Measurements from ENCODE around the gene RAB6B. TPM values are rescaled to one million over a fixed set of nuclear protein-coding genes. Genes with fewer than 3 reads are reported as not detected.

Gene RAB6B
- total and polyA plus RNA-seq, 4 experiments from 2014 or later: 0.34 to 1.8 (median 0.46) TPM

DNA sequence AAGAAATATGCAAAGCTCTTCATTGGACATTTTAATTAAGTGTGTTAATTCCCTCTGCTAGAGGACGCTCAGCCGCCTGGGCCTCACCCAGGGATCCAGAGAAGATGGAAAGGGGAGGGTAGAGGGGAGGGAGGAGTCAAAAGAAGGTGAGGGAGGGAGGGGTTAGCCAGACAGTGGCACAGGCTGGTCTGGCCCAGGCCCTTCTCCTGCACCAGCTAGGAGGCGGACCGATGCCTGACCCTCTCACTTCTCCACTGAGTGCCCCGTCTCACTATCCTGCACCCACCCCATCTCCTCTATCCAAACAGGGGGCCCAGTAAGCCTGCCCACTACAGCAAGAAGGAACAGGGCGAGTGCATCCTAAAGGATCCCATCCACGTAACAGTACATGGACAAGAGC, 22.9 kb downstream of the RAB6B start:
- ChIA-PET CTCF (ENCODE audit: partially characterized antibody) (no interaction called here), POLR2A (ENCODE audit: partially characterized antibody) (no interaction called here)
- Histone ChIP-seq H3K36me3 (ENCODE audit: insufficient read depth, low read length) (no peaks in the 10 kb centered on the region), H3K9me3 (ENCODE audit: control insufficient read depth in 1 of 2, low read length in 2 of 2) (no peaks in the 10 kb centered on the region), H3K27ac (ENCODE audit: low read depth, low read length) (no peak overlapping the region), H3K27me3 (ENCODE audit: insufficient read depth, low read length) (no peaks in the 10 kb centered on the region), H3K4me1 (ENCODE audit: insufficient read depth, low read length) (no peaks in the 10 kb centered on the region), H3K4me3 (ENCODE audit: low read length in 2 of 2) (no peak overlapping the region)
- Mint-ChIP-seq H3K36me3 (no peaks in the 10 kb centered on the region), H3K4me3 (no peak overlapping the region), H3K9me3 (peaks cover 0 to 14% (median 1%) of the 10 kb centered on the region in 8 donors), H3K27ac (peak overlapping the region in 1 of 7 donors; percentile 51), H3K27me3 (peaks cover 7 to 17% of the 10 kb centered on the region in 2 donors), H3K4me1 (no peaks in the 10 kb centered on the region)
- intact Hi-C loops (cut with micrococcal nuclease): no loop called here
- DNase-seq: no peak

DNA sequence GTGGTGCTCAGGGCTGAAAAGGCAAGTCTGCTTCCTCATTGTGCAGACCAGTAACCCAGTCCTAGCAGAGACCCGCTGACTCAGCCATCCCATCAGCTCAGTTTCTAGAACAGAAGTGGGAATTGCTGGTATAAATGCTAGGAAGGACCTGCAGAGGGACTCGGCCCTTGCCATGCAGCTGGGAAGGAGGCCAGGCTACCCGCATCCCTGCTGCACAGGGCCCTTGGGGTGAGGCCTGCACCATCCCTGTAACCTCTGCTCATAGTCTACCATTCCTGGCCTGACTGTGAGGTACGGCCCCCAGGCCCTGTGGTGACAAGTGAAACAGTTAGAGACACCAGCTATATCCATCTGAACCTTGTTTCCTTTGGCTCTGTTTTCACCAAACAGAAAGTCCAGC, 23.5 kb downstream of the RAB6B start:
- Mint-ChIP-seq H3K27me3 (peaks cover 7 to 17% of the 10 kb centered on the region in 2 donors), H3K36me3 (no peaks in the 10 kb centered on the region), H3K4me3 (no peak overlapping the region), H3K9me3 (peaks cover 0 to 9% (median 0%) of the 10 kb centered on the region in 8 donors), H3K4me1 (no peaks in the 10 kb centered on the region), H3K27ac (no peak overlapping the region)
- ChIA-PET POLR2A (ENCODE audit: partially characterized antibody) (no interaction called here), CTCF (ENCODE audit: partially characterized antibody) (no interaction called here)
- H3K4me1 ChIP-seq (ENCODE audit: insufficient read depth, low read length): no peaks in the 10 kb centered on the region
- no peak for DNase-seq
- intact Hi-C loops (cut with micrococcal nuclease): no loop called here
- no peaks in the 10 kb centered on the region for H3K9me3 ChIP-seq (ENCODE audit: control insufficient read depth in 1 of 2, low read length in 2 of 2)
- H3K4me3 ChIP-seq (ENCODE audit: low read length in 2 of 2): no peak overlapping the region
- H3K36me3 ChIP-seq (ENCODE audit: insufficient read depth, low read length): no peaks in the 10 kb centered on the region
- no peak overlapping the region for H3K27ac ChIP-seq (ENCODE audit: low read depth, low read length)
- H3K27me3 ChIP-seq (ENCODE audit: insufficient read depth, low read length): no peaks in the 10 kb centered on the region

DNA sequence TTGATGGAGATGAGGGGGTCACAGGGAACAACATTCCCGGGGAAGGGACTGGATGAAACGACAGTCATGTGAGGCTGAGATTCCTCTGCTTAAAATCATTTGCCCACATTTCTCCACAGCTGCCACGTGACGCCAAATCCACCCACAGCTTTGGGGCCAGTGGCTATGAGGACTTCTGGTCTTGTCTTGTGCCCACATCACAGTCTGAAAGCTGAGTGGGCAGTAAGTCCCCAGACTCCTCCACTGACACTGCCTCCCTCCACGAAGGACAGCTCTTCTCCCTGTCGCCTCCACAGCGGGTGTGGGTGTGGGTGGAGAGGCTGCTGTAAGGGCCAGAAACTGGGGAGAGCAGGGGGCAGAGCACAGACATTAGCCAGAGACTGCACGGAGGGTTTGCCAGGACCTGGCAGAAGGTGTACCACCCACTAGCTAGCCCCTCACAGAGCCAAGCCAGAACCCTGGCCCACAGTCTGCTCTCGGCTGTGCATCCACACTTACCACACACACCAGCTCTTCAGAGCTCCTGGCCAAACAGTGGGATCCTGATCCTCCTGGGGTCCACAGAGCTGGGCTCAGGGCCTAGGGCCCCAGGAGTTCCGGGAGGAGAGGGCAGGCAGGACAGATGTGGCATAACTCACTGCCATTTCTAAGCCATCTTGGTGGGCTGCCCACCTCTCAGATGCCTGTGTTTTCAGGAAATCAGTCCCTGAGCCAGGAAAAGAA, 24.2 kb downstream of the RAB6B start:
- CTCF ChIA-PET (ENCODE audit: partially characterized antibody): no interaction called here

DNA sequence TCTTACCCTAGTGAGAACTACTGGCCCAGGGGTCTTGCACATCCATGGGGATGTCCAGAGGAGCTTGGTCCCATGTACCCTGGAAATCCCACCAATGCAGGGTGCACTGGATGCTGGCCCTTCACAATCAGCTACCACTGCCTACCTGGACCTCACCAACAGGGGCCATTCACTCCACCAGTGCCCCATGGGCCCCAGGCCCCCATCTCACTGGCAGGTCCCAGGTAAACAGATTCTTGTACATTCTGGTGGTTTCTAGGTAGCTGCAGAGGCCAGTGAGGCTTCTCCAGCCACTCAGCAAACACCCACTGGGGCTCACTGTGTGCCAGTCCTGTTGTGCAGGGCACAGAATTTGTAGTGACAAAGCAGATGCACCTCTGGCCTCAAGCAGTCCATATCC, 24.9 kb downstream of the RAB6B start:
- DNase-seq: no peak
- H3K27me3 ChIP-seq (ENCODE audit: insufficient read depth, low read length): no peaks in the 10 kb centered on the region
- intact Hi-C loops (cut with micrococcal nuclease): no loop called here
- H3K4me1 ChIP-seq (ENCODE audit: insufficient read depth, low read length): no peaks in the 10 kb centered on the region
- H3K4me3 Mint-ChIP-seq: no peak overlapping the region
- H3K36me3 Mint-ChIP-seq: no peaks in the 10 kb centered on the region
- H3K9me3 ChIP-seq (ENCODE audit: control insufficient read depth in 1 of 2, low read length in 2 of 2): no peaks in the 10 kb centered on the region
- no peaks in the 10 kb centered on the region for H3K36me3 ChIP-seq (ENCODE audit: insufficient read depth, low read length)
- H3K27ac ChIP-seq (ENCODE audit: low read depth, low read length): no peak overlapping the region
- CTCF ChIA-PET (ENCODE audit: partially characterized antibody): no interaction called here
- H3K9me3 Mint-ChIP-seq: no peaks in the 10 kb centered on the region
- no peak overlapping the region for H3K4me3 ChIP-seq (ENCODE audit: low read length in 2 of 2)
- POLR2A ChIA-PET (ENCODE audit: partially characterized antibody): no interaction called here
- peaks cover 9 to 13% of the 10 kb centered on the region in 2 donors for H3K27me3 Mint-ChIP-seq
- H3K27ac Mint-ChIP-seq: no peak overlapping the region
- no peaks in the 10 kb centered on the region for H3K4me1 Mint-ChIP-seq

More for the DNA sequence above, 24.2 kb downstream of the RAB6B start:
- Histone ChIP-seq H3K9me3 (ENCODE audit: control insufficient read depth in 1 of 2, low read length in 2 of 2) (no peaks in the 10 kb centered on the region), H3K4me3 (ENCODE audit: low read length in 2 of 2) (no peak overlapping the region), H3K36me3 (ENCODE audit: insufficient read depth, low read length) (no peaks in the 10 kb centered on the region), H3K27ac (ENCODE audit: low read depth, low read length) (no peak overlapping the region), H3K27me3 (ENCODE audit: insufficient read depth, low read length) (no peaks in the 10 kb centered on the region), H3K4me1 (ENCODE audit: insufficient read depth, low read length) (no peaks in the 10 kb centered on the region)
- POLR2A ChIA-PET (ENCODE audit: partially characterized antibody): no interaction called here
- intact Hi-C loops (cut with micrococcal nuclease): no loop called here
- no peak for DNase-seq
- H3K36me3 Mint-ChIP-seq: no peaks in the 10 kb centered on the region
- H3K27ac Mint-ChIP-seq: no peak overlapping the region
- H3K27me3 Mint-ChIP-seq: peaks cover 7 to 13% of the 10 kb centered on the region in 2 donors
- no peak overlapping the region for H3K4me3 Mint-ChIP-seq
- no peaks in the 10 kb centered on the region for H3K4me1 Mint-ChIP-seq
- H3K9me3 Mint-ChIP-seq: peaks cover 0 to 3% (median 0%) of the 10 kb centered on the region in 8 donors

DNA sequence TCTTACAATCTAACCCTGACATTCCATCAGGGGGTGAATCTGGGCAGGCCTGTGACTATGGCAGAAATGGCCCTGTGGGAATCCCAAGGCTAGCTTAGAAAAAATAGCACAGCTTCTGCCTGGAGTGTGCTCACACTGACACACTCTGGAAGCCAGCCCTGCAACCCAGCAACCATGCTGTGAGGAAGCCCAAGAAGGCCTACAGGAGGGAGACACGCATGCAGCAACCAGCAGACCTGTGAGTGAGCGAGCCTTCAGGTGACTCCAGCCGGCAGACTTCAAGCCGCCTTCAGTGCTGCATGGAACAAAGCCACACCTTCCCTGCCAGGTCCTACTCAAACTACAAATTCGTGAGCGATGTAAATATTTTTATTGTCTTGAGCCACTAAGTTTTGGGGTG, 26.1 kb downstream of the RAB6B start:
- no peaks in the 10 kb centered on the region for H3K9me3 ChIP-seq (ENCODE audit: control insufficient read depth in 1 of 2, low read length in 2 of 2)
- no peak overlapping the region for H3K27ac ChIP-seq (ENCODE audit: low read depth, low read length)
- DNase-seq: no peak
- Mint-ChIP-seq H3K27ac (no peak overlapping the region), H3K4me1 (no peaks in the 10 kb centered on the region), H3K4me3 (no peak overlapping the region), H3K27me3 (peaks cover 9 to 12% of the 10 kb centered on the region in 2 donors), H3K9me3 (no peaks in the 10 kb centered on the region), H3K36me3 (no peaks in the 10 kb centered on the region)
- no peak overlapping the region for H3K4me3 ChIP-seq (ENCODE audit: low read length in 2 of 2)
- no peaks in the 10 kb centered on the region for H3K36me3 ChIP-seq (ENCODE audit: insufficient read depth, low read length)
- intact Hi-C loops (cut with micrococcal nuclease): no loop called here
- no peaks in the 10 kb centered on the region for H3K4me1 ChIP-seq (ENCODE audit: insufficient read depth, low read length)
- no peaks in the 10 kb centered on the region for H3K27me3 ChIP-seq (ENCODE audit: insufficient read depth, low read length)
- ChIA-PET CTCF (ENCODE audit: partially characterized antibody) (no interaction called here), POLR2A (ENCODE audit: partially characterized antibody) (no interaction called here)

DNA sequence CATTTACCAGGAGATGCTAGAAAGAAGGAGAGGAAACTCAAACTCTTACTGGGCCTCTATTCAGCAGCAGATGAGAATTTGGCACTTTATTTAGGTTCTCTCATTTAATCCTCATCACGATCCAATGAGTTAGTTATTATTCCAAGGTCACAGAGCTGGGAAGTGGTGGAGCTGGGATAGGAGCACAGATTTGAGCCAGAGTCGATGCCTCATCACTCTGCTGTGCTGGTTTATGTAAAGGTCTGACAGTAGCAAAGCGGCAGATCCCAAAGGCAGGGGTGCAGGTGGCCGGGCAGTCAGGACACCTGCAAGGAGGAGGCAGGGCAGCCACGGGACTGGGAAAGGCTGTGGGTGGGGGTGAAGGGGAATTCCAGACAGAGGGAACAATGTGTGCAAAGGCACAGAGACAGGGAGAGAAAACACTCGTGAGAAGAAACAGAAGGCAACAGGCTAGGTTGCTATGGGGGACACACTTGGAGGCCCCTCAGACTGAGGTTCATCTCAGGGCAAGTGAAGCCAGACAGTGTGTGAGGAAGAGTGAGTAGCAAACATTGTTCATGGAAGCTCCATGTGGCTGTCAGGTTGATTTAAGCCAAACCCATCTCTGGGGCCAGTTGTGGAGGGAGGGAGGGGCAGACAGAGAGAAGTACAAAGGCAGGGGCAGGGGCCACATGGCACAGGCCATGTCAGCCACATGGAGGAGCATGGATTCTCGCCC, 26.8 kb downstream of the RAB6B start:
- Mint-ChIP-seq H3K4me1 (no peaks in the 10 kb centered on the region), H3K27ac (peak overlapping the region in 1 of 7 donors; percentile 61), H3K9me3 (no peaks in the 10 kb centered on the region), H3K27me3 (peaks cover 9 to 11% of the 10 kb centered on the region in 2 donors), H3K4me3 (no peak overlapping the region), H3K36me3 (no peaks in the 10 kb centered on the region)
- ChIA-PET CTCF (ENCODE audit: partially characterized antibody) (no interaction called here), POLR2A (ENCODE audit: partially characterized antibody) (no interaction called here)
- Histone ChIP-seq H3K36me3 (ENCODE audit: insufficient read depth, low read length) (no peaks in the 10 kb centered on the region), H3K27me3 (ENCODE audit: insufficient read depth, low read length) (no peaks in the 10 kb centered on the region), H3K27ac (ENCODE audit: low read depth, low read length) (no peak overlapping the region), H3K9me3 (ENCODE audit: control insufficient read depth in 1 of 2, low read length in 2 of 2) (no peaks in the 10 kb centered on the region), H3K4me1 (ENCODE audit: insufficient read depth, low read length) (no peaks in the 10 kb centered on the region), H3K4me3 (ENCODE audit: low read length in 2 of 2) (no peak overlapping the region)
- intact Hi-C loops (cut with micrococcal nuclease): no loop called here
- no peak for DNase-seq

DNA sequence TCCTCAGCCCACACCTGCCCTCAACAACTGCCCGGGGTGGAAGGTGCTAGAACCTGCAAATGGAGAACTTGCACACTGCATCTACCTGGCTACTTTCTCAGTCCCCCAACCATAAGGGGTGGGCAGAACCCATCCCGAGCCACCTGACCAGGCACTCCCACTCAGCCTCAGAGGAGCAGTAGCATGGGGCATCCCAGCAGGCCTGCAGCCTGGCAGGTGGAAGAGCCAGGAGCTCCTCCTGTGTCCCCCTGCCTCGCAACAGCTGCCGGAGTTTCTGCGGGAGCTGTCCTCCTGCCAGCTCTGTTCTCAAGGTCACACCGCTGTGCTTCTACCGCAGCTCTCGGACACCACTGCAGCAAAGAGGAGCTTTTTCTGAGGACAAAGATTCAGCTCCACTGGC, 27.5 kb downstream of the RAB6B start:
- intact Hi-C loops (cut with micrococcal nuclease): no loop called here
- no peak overlapping the region for H3K27ac ChIP-seq (ENCODE audit: low read depth, low read length)
- no peaks in the 10 kb centered on the region for H3K4me1 ChIP-seq (ENCODE audit: insufficient read depth, low read length)
- Mint-ChIP-seq H3K27me3 (peaks cover 9 to 10% of the 10 kb centered on the region in 2 donors), H3K4me3 (no peak overlapping the region), H3K27ac (no peak overlapping the region), H3K4me1 (no peaks in the 10 kb centered on the region), H3K36me3 (no peaks in the 10 kb centered on the region), H3K9me3 (no peaks in the 10 kb centered on the region)
- no peak overlapping the region for H3K4me3 ChIP-seq (ENCODE audit: low read length in 2 of 2)
- POLR2A ChIA-PET (ENCODE audit: partially characterized antibody): no interaction called here
- H3K27me3 ChIP-seq (ENCODE audit: insufficient read depth, low read length): no peaks in the 10 kb centered on the region
- DNase-seq: no peak
- H3K9me3 ChIP-seq (ENCODE audit: control insufficient read depth in 1 of 2, low read length in 2 of 2): no peaks in the 10 kb centered on the region
- CTCF ChIA-PET (ENCODE audit: partially characterized antibody): no interaction called here
- H3K36me3 ChIP-seq (ENCODE audit: insufficient read depth, low read length): no peaks in the 10 kb centered on the region
